Gastroesophageal sphincter (tissue), 4 donors: ENCODE results near the gene MZB1. TPM values are rescaled to one million over a fixed set of nuclear protein-coding genes. Genes with fewer than 3 reads are reported as not detected.

Experiments
- ATAC-seq: fragments of 150-250 bp; one replicate; pipeline ENCODE4 v1.9.1; 2016; ENCODE audit warnings: mild to moderate bottlenecking, moderate library complexity
- H3K27ac ChIP-seq, 4 donors: fragments of 200-600 bp; sonication (generic) in 3 of 4; 1 replicate in 3 of 4; 2 replicates in 1 of 4; pipeline ENCODE4 v1.5.1; 2016 to 2019
- H3K27me3 ChIP-seq: fragments of 200-600 bp; sonication (generic); one replicate; pipeline ENCODE4 v1.5.1; 2019
- H3K36me3 ChIP-seq, 2 donors: fragments of 200-600 bp; sonication (generic); one replicate each; pipeline ENCODE4 v1.5.1; 2019; ENCODE audit warnings: control low read depth in 1 of 2
- H3K4me1 ChIP-seq, 3 donors: fragments of 200-600 bp; sonication (generic); 1 replicate in 2 of 3; 2 replicates in 1 of 3; pipeline ENCODE4 v1.5.1; 2016 to 2019; ENCODE audit warnings: control low read depth in 2 of 3
- H3K4me3 ChIP-seq, 2 donors: fragments of 200-600 bp; sonication (generic); one replicate each; pipeline ENCODE4 v1.5.1; 2019; ENCODE audit warnings: mild to moderate bottlenecking in 1 of 2, moderate library complexity in 1 of 2
- H3K9me3 ChIP-seq, 3 donors: fragments of 200-600 bp; sonication (generic); one replicate each; pipeline ENCODE4 v1.5.1; 2017 to 2019; ENCODE audit warnings: control low read depth in 2 of 3
- EP300 ChIP-seq: sonication (generic); formaldehyde crosslinking; IDR thresholded peaks from one replicate; pipeline ENCODE4 v1.6.1; 2017; ENCODE audit warnings: antibody characterized with exemption, mild to moderate bottlenecking
- POLR2A ChIP-seq, 2 donors: fragments of 450-650 bp; IDR thresholded peaks; one replicate each; pipeline ENCODE4 v1.6.1; 2017; ENCODE audit warnings: antibody characterized with exemption in 2 of 2, mild to moderate bottlenecking in 2 of 2, moderate library complexity in 1 of 2
- POLR2AphosphoS5 ChIP-seq: sonication (generic); formaldehyde crosslinking; IDR thresholded peaks from one replicate; pipeline ENCODE4 v1.6.1; 2017; ENCODE audit warnings: antibody characterized with exemption
- WGBS, 2 donors: methylation state at CpG; one replicate each; pipeline ENCODE4 v1.1.5; 2018; ENCODE audit warnings: low coverage in 1 of 2; 5-methylcytosine and 5-hydroxymethylcytosine counted together
- total RNA-seq, 4 donors: library from RNA; depleted of rRNA; stranded (reverse); fragments of >200 nt; gene quantifications; one replicate each; pipeline ENCODE4 v1.1.0, GENCODE V29; 2016
- TF ChIP-seq, protein P1 (sequence below), 4 experiments: fragments of 200-600 bp in 2 of 4; fragments of 450-650 bp in 2 of 4; sonication (generic) in 1 of 4; IDR thresholded peaks; one replicate each; pipeline ENCODE4 v1.5.1; 2017 to 2019; ENCODE audit warnings: antibody characterized with exemption in 4 of 4, mild to moderate bottlenecking in 2 of 4, moderate library complexity in 2 of 4

MZB1 gene
- total RNA-seq, 4 donors from 2014 or later, result 0.74 TPM; not detected in 3

DNA sequence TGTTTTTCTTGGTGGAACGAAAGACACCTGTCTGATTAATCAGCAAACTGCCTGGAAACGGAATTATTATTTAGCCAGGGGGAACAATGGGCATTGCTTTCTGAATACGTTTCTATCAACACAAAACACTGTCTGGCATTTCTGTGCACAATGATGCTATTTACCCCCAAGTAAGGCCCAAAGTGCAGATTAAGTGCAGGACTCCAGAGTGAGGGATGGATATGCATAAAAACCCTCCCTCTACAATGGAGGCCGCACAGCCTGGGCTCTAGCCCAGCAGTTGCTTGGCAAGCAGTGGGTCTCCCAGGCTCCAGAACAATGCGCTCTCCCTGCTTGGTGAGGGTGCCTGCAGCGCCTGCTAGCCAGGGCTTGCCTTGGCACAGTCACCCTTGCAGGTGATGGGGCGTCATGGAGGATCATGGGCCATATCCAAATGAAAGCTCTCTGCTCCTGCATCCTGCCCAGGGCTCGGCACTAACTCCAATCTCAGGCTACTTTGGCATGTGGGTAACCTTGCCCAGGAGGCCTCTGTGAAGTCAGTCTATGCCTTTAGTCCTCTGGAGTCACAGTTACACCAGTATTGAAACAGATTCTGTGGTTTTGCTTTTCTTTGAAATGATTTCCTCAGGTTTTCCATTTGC is 25.6 kb upstream of the MZB1 start:
- H3K9me3 ChIP-seq, result no peaks in the 10 kb centered on the region
- no peak for TF ChIP-seq POLR2A (IDR thresholded peaks at IDR 0.05)
- TF ChIP-seq EP300, result no peak
- TF ChIP-seq, protein P1, sequence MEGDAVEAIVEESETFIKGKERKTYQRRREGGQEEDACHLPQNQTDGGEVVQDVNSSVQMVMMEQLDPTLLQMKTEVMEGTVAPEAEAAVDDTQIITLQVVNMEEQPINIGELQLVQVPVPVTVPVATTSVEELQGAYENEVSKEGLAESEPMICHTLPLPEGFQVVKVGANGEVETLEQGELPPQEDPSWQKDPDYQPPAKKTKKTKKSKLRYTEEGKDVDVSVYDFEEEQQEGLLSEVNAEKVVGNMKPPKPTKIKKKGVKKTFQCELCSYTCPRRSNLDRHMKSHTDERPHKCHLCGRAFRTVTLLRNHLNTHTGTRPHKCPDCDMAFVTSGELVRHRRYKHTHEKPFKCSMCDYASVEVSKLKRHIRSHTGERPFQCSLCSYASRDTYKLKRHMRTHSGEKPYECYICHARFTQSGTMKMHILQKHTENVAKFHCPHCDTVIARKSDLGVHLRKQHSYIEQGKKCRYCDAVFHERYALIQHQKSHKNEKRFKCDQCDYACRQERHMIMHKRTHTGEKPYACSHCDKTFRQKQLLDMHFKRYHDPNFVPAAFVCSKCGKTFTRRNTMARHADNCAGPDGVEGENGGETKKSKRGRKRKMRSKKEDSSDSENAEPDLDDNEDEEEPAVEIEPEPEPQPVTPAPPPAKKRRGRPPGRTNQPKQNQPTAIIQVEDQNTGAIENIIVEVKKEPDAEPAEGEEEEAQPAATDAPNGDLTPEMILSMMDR (IDR thresholded peaks at IDR 0.05), result no peak
- TF ChIP-seq POLR2AphosphoS5, result no peak
- no peaks in the 10 kb centered on the region for H3K27me3 ChIP-seq
- H3K36me3 ChIP-seq, result peaks cover 0 to 43% of the 10 kb centered on the region in 2 donors
- peak overlapping the region; percentile 69 to 82 (median 78) for H3K27ac ChIP-seq
- H3K4me1 ChIP-seq, result peaks cover 5 to 70% (median 30%) of the 10 kb centered on the region in 3 donors
- peak; percentile 39 for ATAC-seq
- WGBS, 2 donors, result 16 to 18% methylated on average over 4 to 7 of the region's 8 CpGs
- H3K4me3 ChIP-seq, result no peak overlapping the region

DNA sequence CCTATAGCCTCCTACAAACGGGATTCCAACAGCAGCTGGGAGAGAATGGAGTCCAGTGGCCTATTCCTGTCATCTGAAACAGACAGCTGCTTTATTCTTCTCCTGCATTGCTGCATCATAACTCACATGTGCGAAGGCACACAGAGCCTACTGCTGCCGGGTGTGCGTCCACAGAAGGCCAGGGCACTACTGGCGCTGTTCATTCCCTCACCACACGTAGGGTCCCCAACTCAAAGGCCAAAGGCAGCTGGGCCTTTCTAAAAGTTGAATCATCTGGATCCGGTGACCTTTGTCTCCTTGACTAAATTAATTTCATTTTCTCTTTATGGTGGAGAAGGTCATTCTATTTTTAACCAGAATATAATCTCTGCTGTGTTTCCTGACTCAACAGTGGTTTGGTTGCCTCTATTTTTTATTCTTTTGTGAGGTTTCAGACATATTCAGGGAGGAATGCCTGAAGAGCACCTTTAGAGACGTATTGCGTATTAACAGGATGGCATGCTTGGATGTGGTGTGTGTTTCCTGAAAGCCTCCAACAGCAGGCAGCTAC is 24.9 kb upstream of the MZB1 start:
- Histone ChIP-seq H3K27me3 (no peaks in the 10 kb centered on the region), H3K4me1 (peaks cover 5 to 64% (median 30%) of the 10 kb centered on the region in 3 donors), H3K36me3 (peaks cover 0 to 36% of the 10 kb centered on the region in 2 donors), H3K4me3 (no peak overlapping the region), H3K9me3 (no peaks in the 10 kb centered on the region), H3K27ac (peak overlapping the region; percentile 69 to 82 (median 78))
- 31 to 48% methylated on average over 3 to 9 of the region's 9 CpGs for WGBS, 2 donors
- ATAC-seq, result no peak
- no peak for TF ChIP-seq EP300
- no peak for TF ChIP-seq POLR2A (IDR thresholded peaks at IDR 0.05)
- TF ChIP-seq, protein P1 (IDR thresholded peaks at IDR 0.05), result no peak
- TF ChIP-seq POLR2AphosphoS5, result no peak

DNA sequence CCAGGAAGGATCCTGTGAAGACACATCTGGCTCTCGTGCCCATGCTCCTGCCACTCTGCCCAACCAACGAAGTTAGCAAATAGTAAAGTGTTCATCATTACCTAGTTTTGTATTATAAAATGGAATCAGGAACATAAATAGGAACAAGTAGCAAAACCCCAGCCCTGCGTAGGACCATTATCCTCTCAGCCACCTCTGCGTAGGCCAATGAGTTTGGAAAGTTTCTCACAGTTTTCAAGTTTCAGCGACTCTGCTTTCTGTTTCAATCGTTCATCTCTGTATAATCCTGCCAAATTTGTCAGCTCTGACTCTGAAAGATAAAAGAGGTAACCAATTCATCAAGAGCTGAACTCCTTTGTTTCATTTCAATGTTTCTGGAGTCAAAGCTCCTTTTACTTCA is 24.2 kb upstream of the MZB1 start:
- H3K27me3 ChIP-seq, result no peaks in the 10 kb centered on the region
- H3K4me3 ChIP-seq, result no peak overlapping the region
- no peak for ATAC-seq
- TF ChIP-seq POLR2AphosphoS5 (no peak), POLR2A (IDR thresholded peaks at IDR 0.05) (no peak), EP300 (no peak)
- TF ChIP-seq, protein P1 (IDR thresholded peaks at IDR 0.05), result no peak
- peak overlapping the region; percentile 69 to 82 (median 78) for H3K27ac ChIP-seq
- no peaks in the 10 kb centered on the region for H3K9me3 ChIP-seq
- peaks cover 0 to 29% of the 10 kb centered on the region in 2 donors for H3K36me3 ChIP-seq
- 64 to 70% methylated on average over 6 of the region's 6 CpGs for WGBS, 2 donors
- peaks cover 5 to 57% (median 30%) of the 10 kb centered on the region in 3 donors for H3K4me1 ChIP-seq

DNA sequence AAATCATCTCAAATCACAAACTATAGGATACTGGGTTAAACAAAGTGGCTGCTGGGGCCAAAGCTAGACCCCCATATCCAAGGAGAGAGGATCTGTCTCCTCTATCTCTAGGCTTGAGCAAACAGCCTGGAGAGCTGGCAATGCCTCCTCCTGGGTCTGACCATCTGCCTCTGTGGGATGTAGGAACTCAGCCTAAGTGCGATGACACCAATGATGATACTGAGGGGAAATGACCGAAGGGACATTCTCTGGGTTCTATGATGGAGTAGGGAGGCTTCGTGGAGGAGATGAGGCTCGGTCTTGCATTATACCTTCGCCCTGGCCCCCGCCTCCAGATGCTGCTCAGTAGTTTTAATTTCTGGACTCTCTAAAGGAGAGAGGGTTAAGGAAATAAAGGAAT is 23.4 kb upstream of the MZB1 start:
- H3K4me3 ChIP-seq, result no peak overlapping the region
- H3K36me3 ChIP-seq, result peaks cover 0 to 28% of the 10 kb centered on the region in 2 donors
- no peaks in the 10 kb centered on the region for H3K27me3 ChIP-seq
- peak overlapping the region in 2 of 4 donors; percentile 76 to 82 for H3K27ac ChIP-seq
- no peak for ATAC-seq
- H3K4me1 ChIP-seq, result peaks cover 5 to 49% (median 30%) of the 10 kb centered on the region in 3 donors
- WGBS, 2 donors, result 90 to 95% methylated on average over 5 to 6 of the region's 6 CpGs
- TF ChIP-seq, protein P1 (IDR thresholded peaks at IDR 0.05), result no peak
- TF ChIP-seq EP300 (no peak), POLR2AphosphoS5 (no peak), POLR2A (IDR thresholded peaks at IDR 0.05) (no peak)
- no peaks in the 10 kb centered on the region for H3K9me3 ChIP-seq
